GM12891 (cell line): Measurements from ENCODE around the gene NAA80.

Source experiments
- DNase-seq: peaks from one replicate; pipeline ENCODE4 v3.0.0; 2011; ENCODE audit warnings: low spot score; ENCODE audit not compliant: insufficient read length
- FAIRE-seq: peaks from 2 replicates; lab custom pipeline; 2011; peaks lifted over from hg19 to GRCh38; lab: Jason Lieb, UNC
- PAX5 ChIP-seq: IDR thresholded peaks from 2 replicates; pipeline ENCODE4 v1.6.1; 2011; ENCODE audit warnings: low read length, moderate library complexity, mild to moderate bottlenecking; ENCODE audit not compliant: insufficient read depth, severe bottlenecking
- POLR2A ChIP-seq: IDR thresholded peaks from 2 replicates; pipeline ENCODE4 v1.6.1; 2011; ENCODE audit warnings: low read depth, low read length, control low read depth
- POLR2AphosphoS5 ChIP-seq: IDR thresholded peaks from 2 replicates; pipeline ENCODE4 v1.6.1; 2011; ENCODE audit warnings: low read depth, low read length, control low read depth
- POU2F2 ChIP-seq: IDR thresholded peaks from 2 replicates; pipeline ENCODE4 v1.6.1; 2011; ENCODE audit warnings: low read depth, mild to moderate bottlenecking, control low read depth, low read length, moderate library complexity
- SPI1 ChIP-seq: IDR thresholded peaks from 2 replicates; pipeline ENCODE4 v1.6.1; 2011; ENCODE audit warnings: low read depth, low read length, control low read depth
- TAF1 ChIP-seq: IDR thresholded peaks from 2 replicates; pipeline ENCODE4 v1.6.1; 2011; ENCODE audit warnings: low read depth, low read length, control low read depth

The NAA80 gene

DNA sequence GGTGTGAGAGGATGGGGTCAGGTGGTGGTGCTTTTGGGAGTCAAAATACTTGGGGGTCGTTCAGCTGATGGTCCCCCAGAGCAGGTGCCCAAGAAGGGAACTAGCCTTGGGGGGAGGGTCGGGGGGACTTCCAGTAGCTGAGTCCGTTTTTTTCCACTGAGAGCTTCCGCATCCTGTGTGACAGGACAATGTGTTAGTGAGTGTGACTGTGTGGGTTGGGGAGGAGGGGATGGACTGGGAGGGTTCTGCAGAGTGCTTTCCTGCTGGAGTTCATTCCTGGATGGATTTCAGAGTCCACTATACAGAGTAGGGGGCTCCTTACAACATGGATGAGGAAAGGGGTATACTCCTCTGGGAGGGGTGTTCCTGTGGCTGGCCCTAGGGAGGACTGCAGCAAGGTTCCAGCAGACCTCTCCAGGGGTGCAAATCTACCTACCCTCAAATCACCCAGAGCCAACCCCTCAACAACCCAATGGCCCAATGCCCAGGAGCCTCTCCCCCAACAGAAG, 23.9 kb upstream of the NAA80 start:
- no peak for DNase-seq
- TF ChIP-seq POU2F2 (no peak), PAX5 (no peak), POLR2AphosphoS5 (no peak), POLR2A (no peak), SPI1 (no peak)
- no peak for FAIRE-seq

DNA sequence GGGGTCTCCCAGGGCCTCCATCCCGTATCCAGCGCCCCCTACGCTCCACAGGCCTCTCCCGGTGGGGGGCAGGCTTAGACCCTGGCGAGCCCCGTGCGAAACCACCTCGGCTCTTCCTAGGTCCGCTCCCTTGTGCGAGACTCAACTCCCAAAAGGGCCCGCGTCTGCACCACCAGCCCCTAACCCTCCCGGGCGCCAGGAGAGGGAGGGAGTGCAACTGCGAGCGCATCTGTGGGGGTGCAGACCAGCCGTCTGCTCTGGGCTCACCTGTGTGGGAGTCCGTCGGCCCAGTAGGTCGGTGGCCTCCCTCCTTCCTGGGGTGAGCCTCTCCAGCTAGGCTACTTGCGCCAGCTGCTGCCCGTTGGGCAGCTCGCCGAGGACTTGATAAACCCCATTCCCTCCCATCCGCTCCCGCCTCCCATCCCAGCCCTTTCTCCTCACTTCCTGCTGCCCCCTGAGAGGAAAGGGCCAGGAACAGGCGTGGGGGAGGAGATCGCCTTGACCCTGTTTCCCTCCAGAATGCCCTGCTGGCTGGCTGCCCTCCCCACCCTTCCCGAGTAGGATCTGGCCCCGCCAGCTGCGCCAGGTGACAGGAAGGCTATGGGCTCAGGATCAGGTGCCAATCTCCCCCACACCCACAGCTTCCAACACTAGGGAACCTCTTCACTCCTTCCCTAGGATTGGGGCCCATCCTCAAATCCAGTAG, 23.3 kb upstream of the NAA80 start, which contains the start of gene HYAL2:
Gene HYAL2 (minus strand): TSS at position 360 of the 706 bp plus-strand sequence. CDS start 2,256 bp downstream, outside the sequence.
- DNase-seq (no peak), FAIRE-seq (no peak)
- no peak for TF ChIP-seq TAF1
- no peak for TF ChIP-seq SPI1
- TF ChIP-seq PAX5, result no peak
- no peak for TF ChIP-seq POLR2AphosphoS5
- TF ChIP-seq POLR2A, result no peak

GRCh38 chr3:50322115-50322385, 22.8 kb upstream of the NAA80 start:
- FAIRE-seq (peak; percentile 56), DNase-seq (no peak)
- TF ChIP-seq TAF1 (no peak), POU2F2 (no peak), SPI1 (no peak), PAX5 (no peak), POLR2AphosphoS5 (no peak), POLR2A (no peak)

- FAIRE-seq (peak; percentile 88), DNase-seq (peak; percentile 93)
- TF ChIP-seq POU2F2, result no peak
- no peak for TF ChIP-seq PAX5
- no peak for TF ChIP-seq POLR2A
- no peak; the same call in 1 of the 2 replicates for TF ChIP-seq POLR2AphosphoS5
- no peak for TF ChIP-seq TAF1
- TF ChIP-seq SPI1, result no peak
Measured at GRCh38 chr3:50321336-50322114, 22.3 kb upstream of the NAA80 start.

DNA sequence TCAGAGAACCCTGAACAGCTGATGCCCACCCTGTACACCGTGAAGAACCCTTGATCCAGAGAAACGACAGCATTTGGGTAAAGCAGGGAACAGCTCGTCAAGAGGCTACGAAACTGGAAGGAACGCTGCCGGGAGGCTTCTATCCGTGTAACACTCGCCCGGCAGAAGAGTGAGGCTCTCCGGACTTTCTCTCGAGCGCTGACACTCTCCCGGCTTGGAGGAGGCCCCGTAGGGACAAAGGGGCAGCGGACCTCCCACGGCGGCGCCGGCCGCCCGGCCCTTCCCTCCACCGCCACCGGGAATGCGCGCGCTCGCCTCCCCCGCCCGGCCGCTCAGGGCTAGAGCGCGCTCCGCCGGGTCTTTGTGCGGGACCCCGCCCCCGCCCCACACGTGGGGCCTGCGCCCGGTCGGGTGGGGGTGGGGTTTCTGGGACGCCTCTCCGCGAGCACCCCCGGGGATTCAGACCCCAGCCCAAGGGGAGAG, 21.7 kb upstream of the NAA80 start:
- DNase-seq, result peak; percentile 80
- no peak for FAIRE-seq
- no peak for TF ChIP-seq SPI1
- no peak for TF ChIP-seq POLR2AphosphoS5
- no peak for TF ChIP-seq POLR2A
- no peak for TF ChIP-seq TAF1
- no peak for TF ChIP-seq POU2F2
- TF ChIP-seq PAX5, result no peak

DNA sequence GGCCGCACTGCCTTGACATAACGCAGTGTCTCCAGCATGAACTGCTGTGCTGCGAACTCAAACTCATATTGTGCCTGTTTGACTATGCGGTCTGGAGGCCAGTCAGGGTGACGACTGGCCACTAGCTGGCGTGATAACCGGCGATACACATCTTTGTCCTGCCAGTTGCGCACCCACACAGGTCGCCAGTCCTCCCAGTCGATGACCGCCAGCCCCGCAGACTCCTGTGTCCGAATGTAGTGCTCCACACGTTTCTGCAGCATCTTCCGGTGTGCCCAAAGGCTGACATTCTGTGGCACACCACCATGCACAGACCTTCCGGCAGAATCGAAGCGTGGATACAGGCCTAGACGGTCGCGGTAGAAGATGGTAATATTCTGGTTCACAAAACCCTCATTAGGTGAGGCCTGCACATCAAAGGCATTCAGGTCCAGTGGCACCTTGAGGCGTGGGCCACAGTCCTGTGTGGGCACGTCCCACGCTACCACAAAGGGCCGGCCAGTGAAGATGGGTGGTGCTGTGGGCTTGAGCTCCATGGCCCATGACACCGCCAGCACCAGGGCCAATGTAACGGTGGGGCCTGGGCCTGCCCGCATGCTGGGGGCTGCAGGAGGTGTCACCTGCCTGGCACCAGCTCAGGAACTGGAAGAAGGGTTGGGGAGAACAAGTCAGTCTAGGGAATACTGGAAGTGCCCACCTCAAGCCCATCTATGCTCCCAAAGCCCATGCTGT, 20.9 kb upstream of the NAA80 start:
- no peak for FAIRE-seq
- TF ChIP-seq PAX5, result no peak
- TF ChIP-seq POLR2AphosphoS5, result no peak
- no peak for TF ChIP-seq POU2F2
- TF ChIP-seq SPI1, result no peak
- TF ChIP-seq POLR2A, result no peak
- no peak for DNase-seq

- DNase-seq, result no peak
- no peak for FAIRE-seq
- no peak for TF ChIP-seq PAX5
- TF ChIP-seq SPI1, result no peak
- no peak for TF ChIP-seq POLR2A
- TF ChIP-seq POLR2AphosphoS5, result no peak
- no peak for TF ChIP-seq POU2F2
- TF ChIP-seq TAF1, result no peak
Measured at GRCh38 chr3:50319181-50319893, 20.1 kb upstream of the NAA80 start.

DNA sequence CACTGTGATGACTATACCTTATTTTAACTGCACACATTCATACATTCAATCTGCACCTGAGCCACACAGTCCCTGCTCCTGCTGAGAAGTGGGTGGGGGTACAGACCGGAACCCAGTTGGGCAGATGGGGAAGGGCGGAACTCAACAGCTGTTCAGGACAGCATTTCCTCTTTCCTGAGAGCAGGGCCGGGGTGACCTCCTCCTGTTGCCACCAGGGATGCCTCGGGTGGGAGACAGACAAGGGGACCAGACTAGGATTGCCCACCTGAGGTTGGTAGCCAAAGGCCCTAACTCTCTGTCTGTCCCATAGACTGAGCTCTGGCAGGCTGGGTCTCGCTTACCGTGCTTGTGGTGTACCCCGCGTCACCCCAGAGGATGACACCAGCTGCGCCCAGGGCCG, 19.4 kb upstream of the NAA80 start:
- DNase-seq (no peak), FAIRE-seq (no peak)
- TF ChIP-seq PAX5 (no peak), POLR2A (no peak), POU2F2 (no peak), TAF1 (no peak), SPI1 (no peak), POLR2AphosphoS5 (no peak)
